ENCODE measurements around the gene RSRP1. TPM values are rescaled to one million over a fixed set of nuclear protein-coding genes. Genes with fewer than 3 reads are reported as not detected.
A peak's percentile ranks its signal among the peaks of the same experiment; 100 is the strongest.

Gene RSRP1
- total and polyA plus RNA-seq, 7 experiments from 2014 or later, result 52.9 to 449 (median 313) TPM

DNA sequence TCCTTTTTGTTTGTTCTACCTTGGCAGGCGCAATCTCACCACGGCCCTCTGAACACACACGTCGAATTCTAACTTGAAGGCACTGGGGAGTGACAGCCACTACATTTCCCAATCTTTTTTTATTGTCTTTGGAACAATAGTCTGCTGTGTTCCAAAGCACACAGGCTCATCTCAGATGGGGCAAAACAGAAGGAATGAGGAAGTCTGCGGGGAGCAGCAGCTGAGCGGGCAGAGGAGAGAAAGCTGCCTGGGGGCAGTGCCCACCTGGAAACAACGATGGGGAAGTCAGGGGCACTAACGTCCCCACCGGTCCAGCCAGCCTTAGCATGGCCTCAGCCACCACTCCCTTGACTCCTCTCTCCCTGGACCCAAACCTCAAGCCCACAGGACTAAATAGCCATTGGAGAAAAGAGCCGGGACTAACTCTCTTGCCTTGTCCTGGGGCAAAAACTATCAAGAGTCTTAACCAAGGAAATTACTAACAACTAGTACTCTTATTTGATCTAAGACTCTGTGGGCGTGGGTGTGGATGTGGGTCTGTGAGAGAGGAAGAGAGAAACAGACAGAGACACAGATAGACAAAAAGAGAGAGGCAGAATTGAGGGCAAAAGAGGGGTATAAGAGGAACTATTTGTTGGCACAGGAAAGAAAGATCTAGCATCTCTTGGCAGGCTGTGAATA, 49.1 kb downstream of the RSRP1 start:
- ATAC-seq (peak; percentile 57), DNase-seq (peak in 5 of 9 donors; percentile 11 to 36 (median 30))
- peak overlapping the region in 8 of 10 donors; percentile 5 to 64 (median 39) for H3K4me3 Mint-ChIP-seq
- Histone ChIP-seq H3K36me3 (ENCODE audit: control insufficient read depth in 2 of 3, insufficient read depth in 3 of 3, low read length in 3 of 3) (no peaks in the 10 kb centered on the region), H3K27ac (ENCODE audit: low read depth, low read length) (no peak overlapping the region), H3K27me3 (ENCODE audit: control insufficient read depth in 2 of 2, insufficient read depth in 2 of 2, low read length in 2 of 2) (no peaks in the 10 kb centered on the region), H3K4me3 (ENCODE audit: low read length) (no peak overlapping the region), H3K9me3 (ENCODE audit: control insufficient read depth in 2 of 3, low read length in 3 of 3) (no peaks in the 10 kb centered on the region), H3K4me1 (ENCODE audit: control insufficient read depth in 2 of 2, insufficient read depth in 2 of 2, low read length in 2 of 2) (peaks cover 0 to 10% of the 10 kb centered on the region in 2 donors)
- POLR2A ChIA-PET, result interaction anchor here (1.0 kb wide), 1 partner anchor 11 kb away, joined by 4 read pairs; no protein-coding TSS in a partner anchor
- H3K27ac Mint-ChIP-seq, result peak overlapping the region in 8 of 9 donors; percentile 2 to 87 (median 28)
- CTCF ChIA-PET, result no interaction called here
- H3K36me3 Mint-ChIP-seq, result no peaks in the 10 kb centered on the region
- intact Hi-C loops (cut with micrococcal nuclease), result no loop called here
- H3K27me3 Mint-ChIP-seq, result peaks cover 0 to 21% (median 0%) of the 10 kb centered on the region in 5 donors
- H3K4me1 Mint-ChIP-seq, result peaks cover 6 to 19% (median 17%) of the 10 kb centered on the region in 7 donors
- H3K9me3 Mint-ChIP-seq, result no peaks in the 10 kb centered on the region

DNA sequence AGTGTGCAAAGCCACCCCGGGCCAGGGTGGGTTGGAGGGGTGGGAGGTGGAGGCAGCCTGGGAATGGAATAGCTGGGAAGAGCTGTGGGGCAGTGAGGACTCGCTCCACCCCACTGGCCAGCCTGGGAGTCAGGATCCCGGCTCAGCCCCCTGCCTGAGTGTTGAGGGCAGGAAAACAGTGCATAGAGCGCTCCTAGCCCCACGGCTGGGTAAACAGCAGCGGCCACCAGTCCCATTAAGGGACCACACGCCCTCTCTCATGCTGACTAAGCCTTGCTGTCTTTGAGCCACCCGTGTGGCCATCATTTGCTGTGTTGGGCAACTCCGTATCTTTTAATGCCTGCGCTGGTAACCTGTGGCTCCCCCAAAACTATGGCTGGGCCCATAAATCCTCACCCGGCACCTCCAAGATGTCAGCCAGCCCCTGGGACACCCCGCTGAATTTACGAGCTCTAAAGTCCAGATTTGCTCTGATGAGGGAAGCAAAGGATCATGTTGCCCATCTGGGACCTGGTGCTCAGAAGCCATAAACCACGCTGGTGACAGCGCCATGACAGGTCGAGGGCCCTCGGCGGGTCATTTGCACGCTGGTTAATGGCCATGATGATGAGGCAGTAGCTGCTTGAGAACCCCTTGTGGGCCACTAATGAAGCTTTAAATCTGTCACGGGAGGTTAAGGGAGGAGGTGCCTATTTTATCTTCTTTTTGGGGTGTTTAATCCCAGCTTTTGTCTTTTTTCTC, 49.8 kb downstream of the RSRP1 start:
- Histone ChIP-seq H3K4me1 (ENCODE audit: control insufficient read depth in 2 of 2, insufficient read depth in 2 of 2, low read length in 2 of 2) (peaks cover 0 to 10% of the 10 kb centered on the region in 2 donors), H3K4me3 (ENCODE audit: low read length) (no peak overlapping the region), H3K27me3 (ENCODE audit: control insufficient read depth in 2 of 2, insufficient read depth in 2 of 2, low read length in 2 of 2) (no peaks in the 10 kb centered on the region), H3K9me3 (ENCODE audit: control insufficient read depth in 2 of 3, low read length in 3 of 3) (no peaks in the 10 kb centered on the region), H3K27ac (ENCODE audit: low read depth, low read length) (no peak overlapping the region), H3K36me3 (ENCODE audit: control insufficient read depth in 2 of 3, insufficient read depth in 3 of 3, low read length in 3 of 3) (no peaks in the 10 kb centered on the region)
- Mint-ChIP-seq H3K36me3 (no peaks in the 10 kb centered on the region), H3K4me3 (peak overlapping the region in 3 of 10 donors; percentile 55 to 64 (median 58)), H3K27me3 (peaks cover 0 to 20% (median 0%) of the 10 kb centered on the region in 5 donors), H3K4me1 (peaks cover 6 to 19% (median 17%) of the 10 kb centered on the region in 7 donors), H3K9me3 (no peaks in the 10 kb centered on the region), H3K27ac (peak overlapping the region in 4 of 9 donors; percentile 23 to 87 (median 32))
- ChIA-PET POLR2A (no interaction called here), CTCF (interaction anchor here (1.2 kb wide), 1 partner anchor 8 kb away, joined by 4 read pairs; no protein-coding TSS in a partner anchor)
- intact Hi-C loops (cut with micrococcal nuclease), result no loop called here
- ATAC-seq (no peak), DNase-seq (no peak)

DNA sequence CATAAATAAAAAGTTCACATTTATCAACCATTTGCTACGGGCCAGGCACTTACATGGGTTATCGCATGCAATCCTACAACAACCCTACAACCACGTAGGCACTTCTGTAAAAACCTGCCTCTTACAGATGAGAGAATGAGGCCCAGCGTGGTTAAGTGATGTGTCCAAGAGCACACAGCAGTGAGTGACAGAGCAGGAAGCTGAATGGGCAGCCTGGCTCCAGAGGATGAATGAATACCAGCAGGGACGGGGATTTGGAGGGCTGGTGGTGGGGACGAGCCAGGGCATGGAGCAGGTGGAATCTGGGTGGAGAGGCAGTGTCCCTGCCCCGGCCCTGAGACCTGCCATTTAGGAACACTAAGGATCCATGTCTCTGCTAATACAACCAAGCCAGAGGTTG, 50.4 kb downstream of the RSRP1 start:
- H3K9me3 Mint-ChIP-seq, result no peaks in the 10 kb centered on the region
- Histone ChIP-seq H3K27me3 (ENCODE audit: control insufficient read depth in 2 of 2, insufficient read depth in 2 of 2, low read length in 2 of 2) (no peaks in the 10 kb centered on the region), H3K27ac (ENCODE audit: low read depth, low read length) (no peak overlapping the region), H3K36me3 (ENCODE audit: control insufficient read depth in 2 of 3, insufficient read depth in 3 of 3, low read length in 3 of 3) (no peaks in the 10 kb centered on the region), H3K4me3 (ENCODE audit: low read length) (no peak overlapping the region), H3K9me3 (ENCODE audit: control insufficient read depth in 2 of 3, low read length in 3 of 3) (no peaks in the 10 kb centered on the region), H3K4me1 (ENCODE audit: control insufficient read depth in 2 of 2, insufficient read depth in 2 of 2, low read length in 2 of 2) (peaks cover 0 to 10% of the 10 kb centered on the region in 2 donors)
- peaks cover 0 to 20% (median 0%) of the 10 kb centered on the region in 5 donors for H3K27me3 Mint-ChIP-seq
- H3K27ac Mint-ChIP-seq, result peak overlapping the region in 1 of 9 donors; percentile 75
- H3K4me1 Mint-ChIP-seq, result peaks cover 6 to 19% (median 17%) of the 10 kb centered on the region in 7 donors
- ChIA-PET POLR2A (no interaction called here), CTCF (interaction anchor here (1.2 kb wide), 1 partner anchor 9 kb away, joined by 4 read pairs; no protein-coding TSS in a partner anchor)
- intact Hi-C loops (cut with micrococcal nuclease), result no loop called here
- ATAC-seq (no peak), DNase-seq (no peak)
- H3K36me3 Mint-ChIP-seq, result no peaks in the 10 kb centered on the region
- H3K4me3 Mint-ChIP-seq, result peak overlapping the region in 1 of 10 donors; percentile 26

DNA sequence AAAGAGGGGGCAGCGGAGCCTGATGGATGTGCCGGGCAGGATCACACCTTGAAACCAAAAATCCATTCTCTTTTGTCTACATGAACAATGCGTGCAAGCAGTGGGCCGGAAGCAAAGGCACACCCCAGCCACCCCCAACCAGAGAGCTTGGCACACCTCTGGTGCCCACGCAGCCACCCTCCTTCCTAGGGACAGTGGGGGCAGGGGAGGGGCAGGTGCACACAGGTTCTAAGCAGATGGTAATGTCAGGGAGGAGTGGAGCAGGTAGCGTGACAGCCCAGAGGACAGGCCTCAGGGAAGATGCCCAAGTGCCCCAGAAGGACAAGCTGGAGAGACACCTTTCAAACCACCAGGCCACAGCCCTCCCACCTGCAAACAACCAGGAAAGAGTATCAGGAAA, 51.4 kb downstream of the RSRP1 start:
- H3K4me3 Mint-ChIP-seq, result no peak overlapping the region
- intact Hi-C loops (cut with micrococcal nuclease), result no loop called here
- DNase-seq (no peak), ATAC-seq (no peak)
- CTCF ChIA-PET, result interaction anchor here (0.8 to 1.2 kb wide), 2 partner anchors 10 to 772 kb away, joined by 4 read pairs; no protein-coding TSS in a partner anchor
- H3K27me3 Mint-ChIP-seq, result peaks cover 0 to 16% (median 0%) of the 10 kb centered on the region in 5 donors
- Histone ChIP-seq H3K4me1 (ENCODE audit: control insufficient read depth in 2 of 2, insufficient read depth in 2 of 2, low read length in 2 of 2) (peaks cover 0 to 10% of the 10 kb centered on the region in 2 donors), H3K27me3 (ENCODE audit: control insufficient read depth in 2 of 2, insufficient read depth in 2 of 2, low read length in 2 of 2) (no peaks in the 10 kb centered on the region), H3K27ac (ENCODE audit: low read depth, low read length) (no peak overlapping the region), H3K9me3 (ENCODE audit: control insufficient read depth in 2 of 3, low read length in 3 of 3) (no peaks in the 10 kb centered on the region), H3K4me3 (ENCODE audit: low read length) (no peak overlapping the region), H3K36me3 (ENCODE audit: control insufficient read depth in 2 of 3, insufficient read depth in 3 of 3, low read length in 3 of 3) (no peaks in the 10 kb centered on the region)
- H3K27ac Mint-ChIP-seq, result no peak overlapping the region
- H3K9me3 Mint-ChIP-seq, result no peaks in the 10 kb centered on the region
- peaks cover 6 to 19% (median 17%) of the 10 kb centered on the region in 7 donors for H3K4me1 Mint-ChIP-seq
- H3K36me3 Mint-ChIP-seq, result no peaks in the 10 kb centered on the region
- POLR2A ChIA-PET, result interaction anchor here (0.7 kb wide), 1 partner anchor 314 kb away, joined by 4 read pairs; no protein-coding TSS in a partner anchor

DNA sequence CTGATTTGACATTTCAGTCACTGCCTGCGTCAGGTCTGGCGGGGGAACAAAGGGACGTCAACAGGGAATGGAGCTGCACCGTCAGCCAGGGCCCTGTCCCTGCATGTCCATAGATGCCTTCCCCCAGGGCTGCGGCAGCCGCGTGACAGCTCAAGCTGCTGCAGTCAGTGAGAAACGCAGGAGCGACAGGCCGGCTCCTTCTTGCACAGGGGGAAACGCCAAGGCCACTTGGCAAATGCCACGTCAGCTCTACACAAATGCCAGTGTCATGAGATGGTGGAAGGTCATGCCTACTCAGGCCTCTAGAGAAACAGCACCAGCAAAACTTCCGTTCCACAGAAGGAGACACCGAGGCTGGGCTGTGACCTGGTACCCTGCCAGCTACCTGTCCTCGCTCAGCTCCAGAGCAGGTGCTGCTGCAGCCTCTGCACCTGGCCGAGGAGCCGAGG, 52.7 kb downstream of the RSRP1 start:
- peaks cover 6 to 19% (median 17%) of the 10 kb centered on the region in 7 donors for H3K4me1 Mint-ChIP-seq
- Histone ChIP-seq H3K4me1 (ENCODE audit: control insufficient read depth in 2 of 2, insufficient read depth in 2 of 2, low read length in 2 of 2) (peaks cover 0 to 10% of the 10 kb centered on the region in 2 donors), H3K36me3 (ENCODE audit: control insufficient read depth in 2 of 3, insufficient read depth in 3 of 3, low read length in 3 of 3) (no peaks in the 10 kb centered on the region), H3K27ac (ENCODE audit: low read depth, low read length) (no peak overlapping the region), H3K27me3 (ENCODE audit: control insufficient read depth in 2 of 2, insufficient read depth in 2 of 2, low read length in 2 of 2) (no peaks in the 10 kb centered on the region), H3K9me3 (ENCODE audit: control insufficient read depth in 2 of 3, low read length in 3 of 3) (no peaks in the 10 kb centered on the region), H3K4me3 (ENCODE audit: low read length) (no peak overlapping the region)
- peaks cover 0 to 14% (median 0%) of the 10 kb centered on the region in 5 donors for H3K27me3 Mint-ChIP-seq
- ATAC-seq (no peak), DNase-seq (no peak)
- H3K4me3 Mint-ChIP-seq, result no peak overlapping the region
- intact Hi-C loops (cut with micrococcal nuclease), result no loop called here
- CTCF ChIA-PET, result interaction anchor here (0.7 kb wide), 2 partner anchors 10 to 60 kb away, joined by 3 read pairs; no protein-coding TSS in a partner anchor
- POLR2A ChIA-PET, result interaction anchor here (0.5 kb wide), 1 partner anchor 12 kb away, joined by 4 read pairs; no protein-coding TSS in a partner anchor
- H3K36me3 Mint-ChIP-seq, result no peaks in the 10 kb centered on the region
- H3K27ac Mint-ChIP-seq, result no peak overlapping the region
- no peaks in the 10 kb centered on the region for H3K9me3 Mint-ChIP-seq

DNA sequence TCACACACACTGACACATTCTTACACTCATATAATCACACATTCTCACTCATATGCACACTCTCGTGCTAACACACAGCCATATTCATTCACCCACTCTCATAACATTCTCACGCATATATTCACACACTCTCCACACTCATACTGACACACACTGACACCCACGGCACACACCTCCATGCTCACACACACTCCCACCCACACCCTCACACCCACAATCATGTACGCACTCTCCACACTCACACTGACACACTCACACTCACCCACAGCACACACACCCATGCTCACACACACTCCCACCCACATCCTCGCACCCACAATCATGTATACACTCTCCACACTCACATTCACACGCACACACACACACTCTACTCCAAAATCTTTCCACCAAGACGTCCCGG, 53.2 kb downstream of the RSRP1 start:
- no peak overlapping the region for H3K27ac ChIP-seq (ENCODE audit: low read depth, low read length)
- ATAC-seq (no peak), DNase-seq (no peak)
- H3K36me3 ChIP-seq (ENCODE audit: control insufficient read depth in 2 of 3, insufficient read depth in 3 of 3, low read length in 3 of 3), result no peaks in the 10 kb centered on the region
- peaks cover 0 to 10% of the 10 kb centered on the region in 2 donors for H3K4me1 ChIP-seq (ENCODE audit: control insufficient read depth in 2 of 2, insufficient read depth in 2 of 2, low read length in 2 of 2)
- Mint-ChIP-seq H3K4me3 (no peak overlapping the region), H3K36me3 (no peaks in the 10 kb centered on the region), H3K4me1 (peaks cover 6 to 19% (median 15%) of the 10 kb centered on the region in 7 donors), H3K27me3 (peaks cover 0 to 14% (median 0%) of the 10 kb centered on the region in 5 donors), H3K27ac (peak overlapping the region in 2 of 9 donors; percentile 3 to 47), H3K9me3 (no peaks in the 10 kb centered on the region)
- no peaks in the 10 kb centered on the region for H3K27me3 ChIP-seq (ENCODE audit: control insufficient read depth in 2 of 2, insufficient read depth in 2 of 2, low read length in 2 of 2)
- no peak overlapping the region for H3K4me3 ChIP-seq (ENCODE audit: low read length)
- ChIA-PET POLR2A (interaction anchor here (0.5 kb wide), 1 partner anchor 12 kb away, joined by 4 read pairs; no protein-coding TSS in a partner anchor), CTCF (interaction anchor here (0.7 kb wide), 1 partner anchor 11 kb away, joined by 3 read pairs; no protein-coding TSS in a partner anchor)
- intact Hi-C loops (cut with micrococcal nuclease), result no loop called here
- no peaks in the 10 kb centered on the region for H3K9me3 ChIP-seq (ENCODE audit: control insufficient read depth in 2 of 3, low read length in 3 of 3)
